ENCODE data around the gene MLLT1.

GRCh38 chr19:6268382-6268771 is 11.4 kb downstream of the MLLT1 start:
- TF ChIP-seq CTCF (IDR thresholded peaks at IDR 0.05) = no peak
- no peak for TF ChIP-seq POLR2A (IDR thresholded peaks at IDR 0.05)
